ENCODE measurements around the gene SMARCD2. TPM values are rescaled to one million over a fixed set of nuclear protein-coding genes. Genes with fewer than 3 reads are reported as not detected.
"Not testable (repeated sequence)": the region's sequence is repeated elsewhere in the genome, so short reads cannot be mapped to it uniquely, and the experiment has no call there.

The SMARCD2 gene
- total RNA-seq, 1 donor from 2014 or later = 34.6 TPM

DNA sequence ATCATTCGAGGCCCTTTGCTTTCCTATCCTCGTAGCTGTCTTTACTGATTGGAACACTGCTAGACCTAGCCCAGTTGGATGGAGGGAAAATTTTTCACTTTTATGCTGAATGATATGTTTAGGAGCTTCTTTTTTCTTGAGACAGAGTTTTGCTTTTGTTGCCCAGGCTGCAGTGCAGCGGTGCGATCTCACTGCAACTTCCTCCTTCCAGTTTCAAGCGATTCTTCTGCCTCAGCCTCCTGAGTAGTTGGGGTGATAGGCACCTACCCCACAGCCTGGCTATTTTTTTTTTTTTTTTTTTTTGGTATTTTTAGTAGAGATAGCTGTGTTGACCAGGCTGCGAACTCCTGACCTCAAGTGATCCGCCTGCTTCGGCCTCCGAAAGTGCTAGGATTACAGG is 32.5 kb downstream of the SMARCD2 start:
- H3K4me3 Mint-ChIP-seq (ENCODE audit: unreplicated experiment) = no peak overlapping the region
- no peaks in the 10 kb centered on the region for H3K4me1 Mint-ChIP-seq (ENCODE audit: low read depth)
- H3K27ac Mint-ChIP-seq (ENCODE audit: unreplicated experiment) = no peak overlapping the region
- peaks cover 56% of the 10 kb centered on the region for H3K36me3 Mint-ChIP-seq (ENCODE audit: low read depth)
- TF ChIP-seq, protein P1, sequence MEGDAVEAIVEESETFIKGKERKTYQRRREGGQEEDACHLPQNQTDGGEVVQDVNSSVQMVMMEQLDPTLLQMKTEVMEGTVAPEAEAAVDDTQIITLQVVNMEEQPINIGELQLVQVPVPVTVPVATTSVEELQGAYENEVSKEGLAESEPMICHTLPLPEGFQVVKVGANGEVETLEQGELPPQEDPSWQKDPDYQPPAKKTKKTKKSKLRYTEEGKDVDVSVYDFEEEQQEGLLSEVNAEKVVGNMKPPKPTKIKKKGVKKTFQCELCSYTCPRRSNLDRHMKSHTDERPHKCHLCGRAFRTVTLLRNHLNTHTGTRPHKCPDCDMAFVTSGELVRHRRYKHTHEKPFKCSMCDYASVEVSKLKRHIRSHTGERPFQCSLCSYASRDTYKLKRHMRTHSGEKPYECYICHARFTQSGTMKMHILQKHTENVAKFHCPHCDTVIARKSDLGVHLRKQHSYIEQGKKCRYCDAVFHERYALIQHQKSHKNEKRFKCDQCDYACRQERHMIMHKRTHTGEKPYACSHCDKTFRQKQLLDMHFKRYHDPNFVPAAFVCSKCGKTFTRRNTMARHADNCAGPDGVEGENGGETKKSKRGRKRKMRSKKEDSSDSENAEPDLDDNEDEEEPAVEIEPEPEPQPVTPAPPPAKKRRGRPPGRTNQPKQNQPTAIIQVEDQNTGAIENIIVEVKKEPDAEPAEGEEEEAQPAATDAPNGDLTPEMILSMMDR (IDR thresholded peaks at IDR 0.05) = no peak
- H3K27me3 Mint-ChIP-seq (ENCODE audit: low read depth) = no peaks in the 10 kb centered on the region
- no peak for DNase-seq (ENCODE audit: low spot score)
- no peaks in the 10 kb centered on the region for H3K9me3 Mint-ChIP-seq (ENCODE audit: low read depth)

DNA sequence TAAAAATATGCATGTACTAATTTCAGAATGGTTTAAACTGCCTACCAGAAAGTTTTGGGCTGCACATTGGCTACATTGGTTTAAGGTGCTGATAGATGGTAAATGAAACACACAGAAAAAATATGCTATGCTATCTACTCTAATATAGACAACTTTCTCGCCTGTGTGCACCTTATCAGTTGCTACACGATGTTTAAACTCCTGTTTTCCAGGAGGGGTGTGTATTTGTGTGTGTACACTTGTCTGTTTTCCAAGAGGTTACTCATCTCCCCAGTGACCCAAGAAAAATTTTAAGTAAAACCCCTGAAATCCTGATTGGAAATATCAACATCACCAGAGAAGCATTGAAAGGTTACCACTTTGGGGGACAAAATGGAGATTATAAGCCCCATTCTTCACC is 36.9 kb downstream of the SMARCD2 start:
- H3K27ac Mint-ChIP-seq (ENCODE audit: unreplicated experiment) = no peak overlapping the region
- H3K4me1 Mint-ChIP-seq (ENCODE audit: low read depth) = peaks cover 4% of the 10 kb centered on the region
- no peaks in the 10 kb centered on the region for H3K9me3 Mint-ChIP-seq (ENCODE audit: low read depth)
- DNase-seq (ENCODE audit: low spot score) = no peak
- H3K27me3 Mint-ChIP-seq (ENCODE audit: low read depth) = no peaks in the 10 kb centered on the region
- TF ChIP-seq, protein P1 (IDR thresholded peaks at IDR 0.05) = no peak
- no peak overlapping the region for H3K4me3 Mint-ChIP-seq (ENCODE audit: unreplicated experiment)
- H3K36me3 Mint-ChIP-seq (ENCODE audit: low read depth) = peaks cover 40% of the 10 kb centered on the region

DNA sequence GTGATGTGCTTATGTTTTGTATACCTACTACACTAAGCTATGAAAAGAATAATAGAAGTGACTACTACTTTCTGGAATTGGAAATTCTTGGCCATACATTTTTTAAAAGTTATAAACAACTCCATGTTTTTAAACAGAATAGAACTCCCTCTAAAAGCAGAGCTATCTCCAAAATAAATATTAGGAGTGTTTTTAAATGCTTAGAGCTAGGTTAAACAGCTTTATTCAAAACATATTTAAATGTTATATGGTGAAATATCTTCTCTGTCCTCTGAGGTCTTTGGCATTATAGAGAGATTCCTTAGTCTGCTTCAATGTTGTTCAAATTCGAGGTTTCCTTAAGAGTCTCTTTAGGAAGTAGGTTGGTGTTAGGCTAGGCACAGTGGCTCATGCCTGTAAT is 38.2 kb downstream of the SMARCD2 start:
- Mint-ChIP-seq H3K27ac (ENCODE audit: unreplicated experiment) (peak overlapping the region; percentile 70), H3K36me3 (ENCODE audit: low read depth) (peaks cover 33% of the 10 kb centered on the region), H3K4me1 (ENCODE audit: low read depth) (peaks cover 4% of the 10 kb centered on the region), H3K9me3 (ENCODE audit: low read depth) (no peaks in the 10 kb centered on the region), H3K27me3 (ENCODE audit: low read depth) (no peaks in the 10 kb centered on the region), H3K4me3 (ENCODE audit: unreplicated experiment) (no peak overlapping the region)
- DNase-seq (ENCODE audit: low spot score) = no peak
- TF ChIP-seq, protein P1 (IDR thresholded peaks at IDR 0.05) = no peak

DNA sequence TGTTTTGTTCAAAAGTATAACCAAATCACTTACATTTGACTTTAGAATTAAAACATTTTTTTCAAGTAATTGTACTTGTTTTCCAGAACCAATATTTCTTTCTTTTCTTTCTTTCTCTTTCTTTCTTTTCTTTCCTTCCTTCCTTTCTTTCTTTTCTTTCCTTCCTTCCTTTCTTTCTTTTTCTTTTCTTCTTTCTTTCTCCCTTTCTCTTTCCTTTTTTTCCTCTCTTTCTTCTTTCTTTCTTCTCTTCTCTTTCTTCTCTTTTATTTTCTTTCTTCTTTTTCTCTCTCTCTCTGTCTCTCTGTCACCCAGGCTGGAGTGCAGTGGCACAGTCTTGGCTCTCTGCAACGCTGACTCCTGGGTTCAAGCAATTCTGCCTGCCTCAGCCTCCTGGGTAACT is 41.7 kb downstream of the SMARCD2 start:
- H3K27ac Mint-ChIP-seq (ENCODE audit: unreplicated experiment) = peak overlapping the region; percentile 32
- H3K4me1 Mint-ChIP-seq (ENCODE audit: low read depth) = peaks cover 4% of the 10 kb centered on the region
- H3K27me3 Mint-ChIP-seq (ENCODE audit: low read depth) = no peaks in the 10 kb centered on the region
- TF ChIP-seq, protein P1 (IDR thresholded peaks at IDR 0.05) = no peak
- H3K4me3 Mint-ChIP-seq (ENCODE audit: unreplicated experiment) = no peak overlapping the region
- DNase-seq (ENCODE audit: low spot score) = no peak
- H3K36me3 Mint-ChIP-seq (ENCODE audit: low read depth) = peaks cover 30% of the 10 kb centered on the region
- no peaks in the 10 kb centered on the region for H3K9me3 Mint-ChIP-seq (ENCODE audit: low read depth)

DNA sequence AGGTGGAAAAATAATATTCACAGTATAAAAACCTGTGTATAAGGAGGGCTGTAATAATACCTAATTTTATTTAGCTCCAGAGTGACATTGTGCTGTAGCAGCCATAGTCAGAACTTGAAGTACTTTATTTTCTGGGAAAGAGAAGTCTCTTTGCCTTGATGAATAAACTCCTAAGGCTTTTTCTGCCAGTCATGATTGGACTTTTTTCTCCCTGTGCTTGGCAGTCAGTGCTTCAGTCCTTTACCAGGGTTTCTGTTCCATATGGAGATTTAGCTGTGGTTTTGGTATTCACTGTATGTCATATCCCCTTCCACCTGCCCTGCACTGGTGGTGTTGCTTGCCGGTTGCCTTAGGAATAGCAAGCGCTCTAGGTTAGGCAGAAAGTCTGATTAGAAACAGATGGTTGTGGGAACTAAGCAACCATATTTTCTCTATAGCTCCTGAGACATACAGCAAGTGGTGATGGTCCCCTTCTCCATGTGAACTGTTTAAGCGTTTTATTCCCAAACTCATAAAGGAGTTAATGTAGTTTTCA is 43.8 kb downstream of the SMARCD2 start:
- Mint-ChIP-seq H3K4me1 (ENCODE audit: low read depth) (no peaks in the 10 kb centered on the region), H3K27me3 (ENCODE audit: low read depth) (no peaks in the 10 kb centered on the region), H3K4me3 (ENCODE audit: unreplicated experiment) (no peak overlapping the region), H3K9me3 (ENCODE audit: low read depth) (no peaks in the 10 kb centered on the region), H3K36me3 (ENCODE audit: low read depth) (peaks cover 33% of the 10 kb centered on the region), H3K27ac (ENCODE audit: unreplicated experiment) (no peak overlapping the region)
- TF ChIP-seq, protein P1 (IDR thresholded peaks at IDR 0.05) = no peak
- no peak for DNase-seq (ENCODE audit: low spot score)

DNA sequence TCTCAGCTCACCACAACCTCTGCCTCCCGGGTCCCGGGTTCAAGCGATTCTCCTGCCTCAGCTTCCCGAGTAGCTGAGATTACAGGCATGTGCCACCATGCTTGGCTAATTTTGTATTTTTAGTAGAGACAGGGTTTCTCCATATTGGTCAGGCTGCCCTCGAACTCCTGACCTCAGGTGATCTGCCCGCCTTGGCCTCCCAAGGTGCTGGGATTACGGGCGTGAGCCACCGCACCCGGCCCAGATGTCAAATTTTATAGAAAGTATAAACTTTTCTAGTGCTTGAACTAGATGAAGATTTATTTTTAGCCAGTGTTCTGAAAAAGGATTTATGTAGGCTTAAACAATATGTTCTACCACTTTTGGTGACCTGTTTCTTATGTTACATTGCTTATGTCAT is 46.1 kb downstream of the SMARCD2 start:
- not testable (repeated sequence) for H3K9me3 Mint-ChIP-seq (ENCODE audit: low read depth); H3K27ac Mint-ChIP-seq (ENCODE audit: unreplicated experiment); H3K4me1 Mint-ChIP-seq (ENCODE audit: low read depth); H3K27me3 Mint-ChIP-seq (ENCODE audit: low read depth); H3K4me3 Mint-ChIP-seq (ENCODE audit: unreplicated experiment); DNase-seq (ENCODE audit: low spot score)
- H3K36me3 Mint-ChIP-seq (ENCODE audit: low read depth) = peaks cover 33% of the 10 kb centered on the region

Measured in chondrocyte (in vitro differentiated cells).